Gastroesophageal sphincter (tissue), 3 donors: ENCODE data around the gene RAPGEF5.

Source experiments
- CTCF ChIP-seq, 4 experiments: fragments of 200-600 bp in 2 of 4; fragments of 450-650 bp in 2 of 4; sonication (generic) in 1 of 4; IDR thresholded peaks; one replicate each; pipeline ENCODE4 v1.5.1; 2017 to 2019; ENCODE audit warnings: antibody characterized with exemption in 4 of 4, mild to moderate bottlenecking in 2 of 4, moderate library complexity in 2 of 4
- POLR2A ChIP-seq, 2 donors: fragments of 450-650 bp; IDR thresholded peaks; one replicate each; pipeline ENCODE4 v1.6.1; 2017; ENCODE audit warnings: antibody characterized with exemption in 2 of 2, mild to moderate bottlenecking in 2 of 2, moderate library complexity in 1 of 2
- POLR2AphosphoS5 ChIP-seq: sonication (generic); formaldehyde crosslinking; IDR thresholded peaks from one replicate; pipeline ENCODE4 v1.6.1; 2017; ENCODE audit warnings: antibody characterized with exemption

GRCh38 chr7:22356701-22357310 is at the start of gene RAPGEF5:
- TF ChIP-seq CTCF (IDR thresholded peaks at IDR 0.05), result no peak
- TF ChIP-seq POLR2A (IDR thresholded peaks at IDR 0.05), result no peak
- TF ChIP-seq POLR2AphosphoS5, result no peak
